AG09319 (cell line): ENCODE data around the gene SLC25A39.

ENCODE experiments used
- DNase-seq: peaks from one replicate; pipeline ENCODE4 v3.0.0-alpha.2; 2010; ENCODE audit warnings: low read depth; ENCODE audit errors: extremely low read depth
- TF ChIP-seq, protein P1 (sequence below): IDR thresholded peaks from 2 replicates; pipeline ENCODE4 v1.5.1; 2011; ENCODE audit warnings: low read depth, mild to moderate bottlenecking, inconsistent platforms, low read length, moderate library complexity

The SLC25A39 gene

DNA sequence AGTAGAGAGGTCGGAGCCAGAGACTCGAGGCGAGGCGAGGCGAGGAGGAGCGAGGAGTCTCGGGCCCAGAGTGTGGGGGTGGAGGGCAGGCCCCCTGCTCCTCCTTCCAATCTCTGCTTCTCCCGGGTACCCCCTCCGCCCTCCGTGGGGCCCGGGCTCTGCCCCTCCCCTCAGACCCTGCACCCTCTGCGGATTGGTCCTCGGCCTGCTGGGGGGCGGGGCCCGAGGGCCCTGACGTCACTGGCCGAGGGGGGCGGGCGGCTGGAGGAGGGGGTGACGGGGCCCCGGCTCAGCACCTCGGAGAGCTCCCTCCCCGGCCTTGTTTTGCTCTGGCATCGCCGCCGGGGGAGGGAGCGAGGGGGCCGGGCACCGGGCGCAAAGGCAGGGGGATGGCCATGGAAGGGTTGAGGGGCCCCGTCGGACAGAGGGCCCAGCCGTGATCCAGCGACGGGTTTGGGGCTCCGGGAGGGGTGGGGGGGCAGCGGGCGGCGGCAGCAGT lies 16.3 kb downstream of the SLC25A39 start, which contains the start of gene RUNDC3A:
RUNDC3A (plus strand) TSS at position 282 of the 499 bp plus-strand sequence. CDS start 232 bp downstream, outside the sequence.
- DNase-seq: peak; percentile 45
- TF ChIP-seq, protein P1, sequence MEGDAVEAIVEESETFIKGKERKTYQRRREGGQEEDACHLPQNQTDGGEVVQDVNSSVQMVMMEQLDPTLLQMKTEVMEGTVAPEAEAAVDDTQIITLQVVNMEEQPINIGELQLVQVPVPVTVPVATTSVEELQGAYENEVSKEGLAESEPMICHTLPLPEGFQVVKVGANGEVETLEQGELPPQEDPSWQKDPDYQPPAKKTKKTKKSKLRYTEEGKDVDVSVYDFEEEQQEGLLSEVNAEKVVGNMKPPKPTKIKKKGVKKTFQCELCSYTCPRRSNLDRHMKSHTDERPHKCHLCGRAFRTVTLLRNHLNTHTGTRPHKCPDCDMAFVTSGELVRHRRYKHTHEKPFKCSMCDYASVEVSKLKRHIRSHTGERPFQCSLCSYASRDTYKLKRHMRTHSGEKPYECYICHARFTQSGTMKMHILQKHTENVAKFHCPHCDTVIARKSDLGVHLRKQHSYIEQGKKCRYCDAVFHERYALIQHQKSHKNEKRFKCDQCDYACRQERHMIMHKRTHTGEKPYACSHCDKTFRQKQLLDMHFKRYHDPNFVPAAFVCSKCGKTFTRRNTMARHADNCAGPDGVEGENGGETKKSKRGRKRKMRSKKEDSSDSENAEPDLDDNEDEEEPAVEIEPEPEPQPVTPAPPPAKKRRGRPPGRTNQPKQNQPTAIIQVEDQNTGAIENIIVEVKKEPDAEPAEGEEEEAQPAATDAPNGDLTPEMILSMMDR: no peak

DNA sequence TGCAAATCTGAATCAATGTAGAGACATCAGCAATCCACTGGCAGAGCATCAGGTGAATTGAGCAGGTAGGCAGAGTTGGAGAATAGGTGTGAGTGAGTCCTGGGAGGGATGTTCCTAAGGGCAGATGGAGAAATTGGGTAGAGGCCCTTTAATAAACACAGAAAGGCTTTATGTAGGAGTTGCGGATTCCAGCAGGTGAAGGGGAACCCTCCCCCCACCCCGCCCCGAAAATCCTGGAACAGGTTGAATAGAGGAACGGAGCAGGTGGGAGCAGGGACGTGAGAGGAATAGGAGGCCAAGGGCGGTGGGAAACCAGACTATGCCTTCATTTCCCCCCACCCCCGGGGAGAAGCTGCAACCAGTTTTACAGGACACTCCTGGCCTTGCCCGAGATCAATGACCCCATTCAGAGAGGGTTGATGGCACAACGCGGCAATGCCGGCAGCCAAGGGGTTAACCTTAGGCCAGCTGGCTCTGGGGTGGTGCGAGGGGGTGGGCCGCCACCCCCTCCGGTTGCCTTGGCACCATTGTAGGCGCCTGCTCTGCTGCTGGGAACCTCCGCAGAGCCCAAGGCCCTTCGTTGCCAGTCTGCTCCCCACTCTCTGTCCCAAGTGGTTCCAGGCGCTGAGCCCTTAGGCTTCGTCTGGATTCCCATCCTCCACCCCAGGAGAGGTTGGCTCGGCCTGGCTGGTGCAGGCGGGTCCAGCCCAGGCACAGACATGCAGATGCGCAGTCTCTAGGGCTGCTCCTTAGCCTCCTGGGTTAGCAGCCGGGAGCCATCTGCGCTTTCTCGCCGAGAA lies 17.0 kb downstream of the SLC25A39 start:
- no peak for DNase-seq

GRCh38 chr17:44304651-44305050 lies 20.0 kb downstream of the SLC25A39 start:
- DNase-seq: no peak
- TF ChIP-seq, protein P1: no peak

More for the DNA sequence above, 17.0 kb downstream of the SLC25A39 start:
- TF ChIP-seq, protein P1: no peak

DNA sequence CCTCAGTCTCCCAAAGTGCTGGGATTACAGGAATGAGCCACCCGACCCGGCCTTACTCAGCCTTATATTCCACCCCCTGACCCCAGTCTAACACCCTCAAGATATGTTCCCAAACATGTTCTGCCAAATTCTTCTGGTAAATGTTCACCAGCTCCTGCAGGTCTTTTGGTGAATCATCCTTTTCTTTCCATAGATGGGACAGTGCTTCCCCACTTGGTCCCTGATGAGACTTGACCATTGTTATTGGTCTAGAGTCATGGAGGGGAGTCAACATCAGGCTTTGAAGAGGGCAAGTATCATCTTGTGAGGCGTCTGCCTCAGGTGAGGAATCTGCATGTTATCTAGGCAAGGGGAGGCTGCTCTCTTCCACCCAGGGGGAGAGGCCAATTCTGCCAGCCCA lies 26.6 kb downstream of the SLC25A39 start:
- no peak for DNase-seq
- TF ChIP-seq, protein P1: no peak

GRCh38 chr17:44293509-44294226 lies 31.0 kb downstream of the SLC25A39 start:
- TF ChIP-seq, protein P1: no peak
- DNase-seq: no peak

DNA sequence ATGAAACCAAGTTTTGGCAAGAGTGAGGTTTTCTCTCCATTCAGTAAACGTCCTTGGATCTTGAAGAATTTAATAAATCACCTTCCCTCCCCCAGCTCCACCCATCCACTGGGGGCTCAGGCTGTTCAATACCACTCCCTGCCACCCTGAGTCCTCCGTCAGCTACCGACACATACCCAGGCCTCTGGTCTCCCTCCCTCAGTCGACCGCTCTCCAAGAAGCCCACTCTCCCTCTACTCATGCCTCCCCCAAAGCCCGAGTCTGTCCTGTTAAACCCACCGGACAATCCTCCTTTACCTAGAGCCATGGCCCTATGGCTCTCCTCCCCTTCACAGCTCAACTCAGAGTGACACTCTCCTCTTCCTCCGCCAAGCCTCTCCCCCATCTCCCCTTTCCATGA lies 37.0 kb downstream of the SLC25A39 start:
- TF ChIP-seq, protein P1: no peak
- no peak for DNase-seq

DNA sequence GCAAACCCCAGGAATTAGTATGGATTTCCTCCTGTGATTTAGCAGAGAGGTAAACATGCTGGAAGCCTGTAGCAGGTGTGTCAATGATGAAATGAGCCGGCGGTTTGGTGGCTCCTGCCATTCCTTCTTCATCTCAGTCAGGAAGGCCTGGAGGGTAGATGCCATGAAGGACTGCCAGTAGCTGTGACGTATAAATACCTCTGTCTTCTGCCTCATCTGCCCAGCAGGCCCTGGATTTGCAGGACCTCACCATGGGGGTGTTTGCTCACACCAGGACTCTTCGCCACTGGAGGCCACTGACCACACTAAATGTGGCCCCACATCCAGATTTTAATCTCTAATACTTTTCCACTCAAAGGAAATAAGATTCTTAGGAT lies 40.6 kb downstream of the SLC25A39 start:
- DNase-seq: no peak
- TF ChIP-seq, protein P1: no peak
